NCI-H748 (cell line): ENCODE measurements around the gene PRR18.

ENCODE experiments used
- DNase-seq: peaks from one replicate; lab custom pipeline; 2025; ENCODE audit not compliant: unreplicated experiment; lab: John Stamatoyannopoulos, UW

Gene PRR18

DNA sequence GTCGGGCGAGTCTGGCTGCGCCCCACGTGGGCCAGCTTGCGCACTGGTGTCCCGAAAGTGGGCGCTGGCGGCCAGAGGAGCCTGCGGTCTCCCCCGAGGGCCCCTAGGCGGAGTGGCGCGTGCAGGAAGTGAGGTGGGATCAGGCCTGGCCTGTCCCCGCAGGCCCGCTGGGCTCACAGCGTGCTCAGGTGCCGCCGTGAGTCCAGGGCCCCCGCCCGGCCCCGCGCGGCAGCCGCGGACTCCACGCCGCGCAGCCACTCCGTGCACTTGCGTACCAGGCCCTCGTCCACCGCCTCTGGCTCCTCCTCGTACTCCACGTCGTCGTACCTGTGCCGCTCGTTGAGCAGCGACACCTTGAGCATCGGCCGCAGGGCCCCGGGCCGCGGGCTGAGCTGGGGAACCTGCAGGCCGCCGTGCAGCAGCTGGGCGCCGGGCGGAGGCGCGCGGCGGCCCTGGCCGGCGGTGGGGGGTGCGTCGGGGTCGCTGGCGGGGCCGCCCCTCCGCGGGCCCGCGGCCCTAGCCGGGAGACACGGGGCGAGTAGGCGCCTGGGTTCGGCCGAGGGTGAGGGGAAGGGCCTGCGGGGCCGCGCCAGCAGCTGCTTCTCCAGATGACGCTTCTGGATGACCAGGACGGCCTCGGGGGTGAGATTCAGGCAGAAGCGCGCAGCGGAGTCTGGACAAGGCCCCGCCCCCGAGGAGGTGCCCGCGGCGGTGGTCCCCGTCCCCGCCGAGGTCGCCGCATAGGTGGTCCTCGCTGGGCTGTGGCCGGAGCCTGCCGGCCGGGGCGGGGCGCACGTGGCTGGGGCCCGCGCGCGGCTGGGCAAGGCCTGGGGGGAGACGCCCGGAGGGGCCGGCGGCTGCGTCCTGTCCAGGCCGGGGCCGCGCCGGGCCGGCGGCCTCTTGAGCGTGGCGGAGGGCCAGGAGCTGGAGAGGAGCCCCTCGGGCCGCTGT is 835 bp downstream of the PRR18 start:
- peak; percentile 69 for DNase-seq

DNA sequence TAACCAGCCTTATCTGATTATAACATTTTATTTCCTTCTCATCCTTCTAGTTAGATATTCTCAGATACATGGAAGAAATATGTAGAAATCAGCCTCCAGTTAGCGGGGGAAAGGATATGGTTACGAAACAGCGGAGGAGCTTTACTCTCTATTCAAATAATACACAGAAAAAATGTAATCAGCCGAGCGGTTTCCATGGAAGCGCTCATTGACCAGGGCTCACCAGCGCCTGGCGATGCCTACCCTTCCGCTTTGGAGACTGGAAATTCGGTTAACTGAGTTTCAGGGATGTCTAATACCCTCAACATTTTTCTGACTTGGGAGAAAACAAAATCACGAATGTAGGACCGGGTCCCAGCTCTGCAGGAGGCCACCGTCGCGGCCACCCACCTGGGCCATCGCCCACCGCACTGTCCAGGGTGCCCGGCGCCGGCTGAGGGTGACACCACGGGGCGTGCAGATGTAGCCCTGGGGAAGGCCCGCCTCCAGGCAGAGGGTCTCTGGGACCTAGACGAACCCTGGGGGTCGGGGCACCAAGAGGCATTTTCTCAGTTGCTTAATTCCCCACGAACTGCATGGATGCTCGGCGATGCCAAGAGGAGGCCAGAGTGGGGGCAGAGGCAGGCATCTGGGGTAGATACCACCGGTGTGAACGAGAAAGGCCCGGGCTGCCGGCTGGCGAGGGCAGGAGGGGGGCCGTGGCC is 1.7 kb downstream of the PRR18 start:
- peak; percentile 68 for DNase-seq

DNA sequence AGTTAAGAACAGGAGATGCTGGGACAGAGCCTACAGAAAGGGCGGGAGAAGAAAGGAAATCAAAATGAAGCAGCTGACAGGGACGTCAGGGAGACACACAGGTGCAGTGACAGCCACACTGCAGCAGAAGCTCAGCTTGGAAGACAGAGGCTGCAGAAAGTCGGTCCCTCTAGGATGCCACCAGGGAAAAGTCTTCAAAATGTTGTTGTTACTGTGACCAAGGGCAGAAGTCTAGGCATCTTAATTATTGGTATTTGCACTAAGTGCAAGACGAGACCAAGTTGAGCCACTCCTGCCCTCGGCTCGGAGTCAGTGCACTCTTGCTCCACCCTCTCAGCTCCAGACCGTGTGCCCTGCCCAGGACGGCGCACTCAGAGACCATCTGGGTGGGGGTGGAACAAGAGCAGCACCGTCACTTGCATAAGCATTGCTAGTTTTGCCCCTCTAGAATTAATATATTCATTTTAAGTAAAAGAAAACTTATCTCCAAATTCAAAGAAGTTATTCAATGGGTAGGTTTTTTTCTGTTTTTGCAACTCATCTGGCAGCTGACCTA is 2.6 kb downstream of the PRR18 start:
- no peak for DNase-seq

DNA sequence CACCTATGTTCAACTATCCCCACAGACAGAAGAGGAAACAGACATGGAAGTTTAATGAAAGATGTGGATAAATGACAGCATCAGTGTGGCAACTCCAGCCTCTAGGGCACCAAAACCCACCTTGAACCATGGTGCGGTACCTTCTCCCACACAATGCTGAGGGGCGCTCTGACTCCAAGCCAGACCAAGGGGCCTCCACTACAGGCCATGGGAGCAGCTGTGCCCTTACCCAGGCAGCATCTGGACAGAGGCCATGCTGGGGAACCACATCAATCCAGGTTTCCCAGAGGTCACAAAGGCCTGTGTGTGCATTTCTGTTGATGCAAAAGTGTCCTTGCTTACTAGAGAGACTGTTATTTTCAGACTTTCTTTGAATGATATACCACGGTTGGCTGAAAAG is 4.1 kb downstream of the PRR18 start:
- DNase-seq: no peak

DNA sequence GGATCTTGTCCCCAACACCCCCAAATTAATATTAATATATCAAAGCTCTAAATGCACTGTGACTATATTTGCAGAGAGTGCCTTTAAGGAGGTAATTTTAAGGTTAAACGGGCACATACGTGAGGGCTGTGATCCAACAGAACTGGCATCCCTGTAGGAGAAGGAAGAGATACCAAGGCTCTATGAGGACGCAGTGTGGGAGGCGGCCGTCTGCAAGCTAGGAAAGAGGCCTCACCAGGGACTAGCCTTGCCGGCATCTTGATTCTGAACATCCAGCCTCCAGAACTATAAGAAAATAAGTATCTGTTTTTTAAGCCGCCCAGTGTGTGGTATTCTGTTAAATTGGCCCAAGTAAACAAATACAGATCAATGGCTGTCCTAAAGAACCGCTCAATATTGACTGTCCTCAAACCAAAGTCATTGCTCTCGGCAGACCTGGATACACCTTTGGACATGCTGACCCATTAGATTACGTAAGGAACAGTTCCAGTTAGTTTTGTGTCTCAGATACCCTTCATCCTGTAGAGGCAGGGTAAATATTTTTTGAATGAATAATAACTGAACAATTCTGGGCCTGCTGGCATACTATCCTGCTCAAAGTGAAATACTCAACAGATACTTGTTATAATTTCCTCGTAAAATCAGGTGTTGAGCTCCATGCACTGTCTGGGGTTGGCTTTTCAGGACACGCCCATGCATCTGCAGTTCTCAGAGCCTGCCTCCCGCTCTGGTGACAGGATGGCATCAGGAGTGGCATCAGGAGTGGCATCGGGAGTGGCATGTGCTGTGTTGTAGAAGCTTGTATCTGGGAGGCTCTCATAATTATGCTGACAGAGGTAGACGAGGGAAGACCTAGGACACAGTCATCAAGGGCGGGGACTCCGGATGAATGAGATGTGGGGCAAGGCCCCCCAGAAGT is 6.3 kb downstream of the PRR18 start:
- no peak for DNase-seq

DNA sequence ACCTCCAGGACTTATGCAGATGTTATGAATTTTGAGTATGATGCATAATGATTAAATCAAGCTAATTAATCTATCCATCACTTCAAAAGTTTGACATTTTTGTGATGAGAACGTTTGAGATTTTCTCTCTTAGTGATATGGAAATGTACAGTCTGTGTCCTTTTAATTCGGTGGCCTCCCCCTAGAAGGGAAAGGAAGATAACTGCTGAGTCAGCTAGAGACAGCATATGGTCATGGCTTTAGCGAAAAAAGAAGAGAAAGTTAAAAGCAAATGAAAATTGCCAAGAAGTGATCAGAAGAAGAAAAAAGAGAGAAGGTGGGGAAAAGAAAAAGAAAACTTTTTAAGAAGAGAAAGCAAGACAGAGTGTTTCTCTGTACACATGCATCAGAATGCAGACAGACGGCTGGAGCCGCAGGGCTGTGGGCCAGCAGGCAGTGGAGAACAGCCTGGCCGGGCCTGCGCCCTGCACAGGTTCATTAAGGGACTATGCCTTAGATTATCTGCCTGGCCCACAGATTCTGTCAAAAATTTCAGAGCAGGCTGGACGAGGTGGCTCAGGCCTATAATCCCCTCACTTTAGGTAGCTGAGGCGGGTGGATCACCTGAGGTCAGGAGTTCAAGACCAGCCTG is 7.7 kb downstream of the PRR18 start:
- no peak for DNase-seq

DNA sequence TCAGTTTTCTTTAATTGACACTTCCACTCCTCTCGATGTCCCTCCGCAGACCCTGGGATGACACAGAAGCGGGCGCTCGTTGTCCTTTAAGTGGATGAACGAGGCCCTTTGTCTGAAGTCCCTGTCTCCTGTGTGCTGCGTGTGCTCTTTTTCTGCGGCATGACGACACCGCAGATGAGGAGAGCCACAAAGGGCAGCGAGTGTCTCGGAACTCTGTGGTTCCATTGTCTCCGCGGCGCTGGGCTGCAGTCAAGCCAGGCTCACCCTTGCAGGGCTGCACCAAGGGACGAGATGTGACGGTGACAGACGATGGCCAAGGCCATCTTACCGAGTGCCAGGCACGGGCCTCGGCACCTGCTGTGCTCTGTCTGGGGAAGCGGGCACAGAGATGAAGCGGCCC is 10.6 kb downstream of the PRR18 start:
- no peak for DNase-seq

DNA sequence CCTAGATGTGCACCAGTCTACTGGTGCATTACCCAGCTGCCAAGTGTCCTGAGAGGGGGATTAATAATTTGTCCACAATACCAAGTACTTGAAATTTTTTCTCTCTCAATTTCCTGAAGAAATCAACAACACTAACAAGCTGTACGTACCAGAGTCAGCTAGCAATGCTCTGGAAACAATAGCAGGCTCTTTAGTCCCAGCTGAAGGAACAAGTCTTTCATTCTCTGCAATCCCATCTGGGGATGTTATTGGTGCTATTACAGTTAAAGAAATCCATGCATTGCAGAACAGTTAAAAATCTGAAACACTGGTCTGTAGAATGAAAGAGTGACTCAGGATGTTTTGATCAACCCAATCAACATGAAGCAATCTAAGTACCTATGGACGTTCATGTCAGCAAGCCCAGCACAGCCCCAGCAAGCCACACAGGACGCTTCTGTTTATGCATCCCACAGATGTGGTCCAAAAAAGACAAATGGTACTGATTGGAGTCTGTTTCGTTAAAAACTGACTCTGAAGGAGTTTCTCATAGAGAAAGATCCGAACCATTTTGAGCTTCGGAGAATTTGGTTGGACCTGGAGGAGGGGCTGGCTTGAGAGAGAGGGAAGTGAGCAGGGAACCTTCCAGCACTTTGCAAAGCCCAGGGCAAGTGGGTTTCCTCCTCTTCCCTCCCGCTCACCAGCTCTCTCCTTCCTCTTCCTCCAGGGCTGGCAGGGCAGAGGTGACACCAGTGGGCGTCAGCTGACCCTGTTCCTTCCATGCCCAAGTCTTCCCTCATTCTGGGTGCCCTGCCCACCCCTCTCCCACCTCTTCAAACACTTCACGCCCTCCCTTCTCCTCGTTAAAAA is 11.9 kb downstream of the PRR18 start:
- DNase-seq: no peak

DNA sequence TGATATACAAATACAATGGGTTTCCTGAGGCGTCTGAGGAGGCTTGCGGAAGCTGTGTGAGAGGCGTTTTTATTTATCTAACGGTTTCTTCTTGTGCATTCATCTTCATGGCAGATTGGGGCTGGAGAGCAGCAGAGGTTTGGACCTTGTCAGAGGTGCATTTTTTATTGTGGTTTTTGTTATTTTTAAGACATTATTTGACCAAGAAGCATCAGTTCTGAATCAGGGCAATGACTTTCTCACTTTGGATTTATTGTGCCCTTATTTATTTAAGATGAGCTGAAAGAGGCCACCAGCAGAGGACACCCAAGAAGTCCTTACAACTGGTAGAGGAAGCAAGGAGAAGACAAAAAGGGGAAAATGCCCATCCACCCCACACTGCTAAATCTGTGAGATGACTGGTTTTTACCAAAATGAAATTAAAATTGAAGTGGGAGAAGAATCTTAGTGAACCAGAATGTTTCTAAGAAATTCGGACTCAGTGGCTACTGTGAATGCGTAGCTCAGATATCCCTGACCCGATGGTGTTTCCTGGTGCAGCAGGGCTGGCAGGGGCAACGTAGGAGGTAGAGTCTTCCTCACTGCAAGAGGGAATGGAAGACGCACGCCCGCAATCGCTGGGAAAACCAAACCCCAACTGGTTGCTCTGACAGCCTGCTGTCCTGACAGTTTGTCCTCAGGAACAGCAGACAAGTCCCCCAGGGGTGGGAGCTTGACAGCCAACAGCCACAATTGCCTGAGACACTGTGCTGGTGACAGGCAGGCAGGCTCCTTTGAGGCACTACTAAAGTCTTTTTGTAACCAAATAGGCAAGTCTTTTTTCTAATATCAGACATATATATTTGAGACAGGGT is 14.2 kb downstream of the PRR18 start:
- DNase-seq: no peak

DNA sequence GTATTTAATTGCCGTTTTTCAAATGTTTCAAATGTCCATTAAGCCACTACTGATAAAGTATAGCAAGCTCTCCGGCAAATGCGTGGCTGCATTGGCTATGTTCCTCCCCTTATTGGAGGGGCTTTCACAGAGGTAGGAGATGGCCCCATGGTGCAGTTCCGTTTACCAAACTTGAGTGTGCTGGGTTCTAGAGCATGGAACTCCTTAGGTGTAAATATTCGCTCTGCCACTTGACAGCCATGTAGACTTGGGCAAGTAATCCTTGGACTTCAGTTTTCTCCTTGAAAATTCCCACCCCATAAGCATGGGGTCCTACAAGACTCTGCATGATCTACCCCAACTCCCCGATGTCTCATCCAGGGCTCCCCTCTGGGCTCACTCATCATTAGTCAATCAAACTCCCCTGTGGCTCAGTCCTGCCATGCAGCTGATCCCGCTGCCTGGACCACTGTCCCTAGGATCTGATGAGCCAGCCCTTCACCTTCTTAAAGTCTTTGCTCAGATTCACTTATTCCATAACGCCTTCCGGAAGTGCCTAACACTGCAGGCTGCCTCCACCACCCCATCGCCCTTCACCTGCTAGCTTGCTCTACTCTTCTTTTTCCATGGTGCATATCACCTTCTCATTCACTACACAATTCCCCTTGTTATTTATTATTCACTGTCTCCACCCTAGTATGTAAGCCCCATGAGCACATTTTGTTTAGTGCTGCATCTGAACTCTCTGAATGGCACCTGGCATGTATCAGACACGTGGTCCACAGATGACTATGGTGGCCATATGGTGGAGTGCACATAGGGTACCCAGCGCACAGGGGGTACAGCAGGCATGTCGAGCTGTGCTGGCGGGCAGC is 18.8 kb downstream of the PRR18 start:
- no peak for DNase-seq

DNA sequence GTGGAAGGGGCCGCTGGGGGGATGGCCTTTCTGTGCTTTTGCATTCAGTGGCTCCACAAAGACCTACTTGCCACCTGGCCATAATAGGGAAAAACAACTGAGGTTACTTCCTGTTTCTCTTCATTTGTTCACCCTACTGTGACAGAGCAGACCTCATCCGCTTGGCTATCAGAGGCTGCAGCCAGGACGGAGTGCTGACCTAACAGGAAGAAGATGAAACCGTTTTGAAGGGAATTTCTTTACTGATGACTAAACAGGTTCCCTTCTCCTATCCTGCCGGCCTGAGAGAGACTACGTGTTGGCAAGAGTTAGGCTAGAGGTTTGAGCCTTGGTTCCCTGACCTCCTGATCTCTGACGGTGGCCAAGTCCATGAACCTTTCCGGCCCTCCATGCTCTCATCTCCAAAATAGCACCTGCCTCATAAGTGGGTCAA is 21.3 kb downstream of the PRR18 start:
- peak; percentile 42 for DNase-seq

DNA sequence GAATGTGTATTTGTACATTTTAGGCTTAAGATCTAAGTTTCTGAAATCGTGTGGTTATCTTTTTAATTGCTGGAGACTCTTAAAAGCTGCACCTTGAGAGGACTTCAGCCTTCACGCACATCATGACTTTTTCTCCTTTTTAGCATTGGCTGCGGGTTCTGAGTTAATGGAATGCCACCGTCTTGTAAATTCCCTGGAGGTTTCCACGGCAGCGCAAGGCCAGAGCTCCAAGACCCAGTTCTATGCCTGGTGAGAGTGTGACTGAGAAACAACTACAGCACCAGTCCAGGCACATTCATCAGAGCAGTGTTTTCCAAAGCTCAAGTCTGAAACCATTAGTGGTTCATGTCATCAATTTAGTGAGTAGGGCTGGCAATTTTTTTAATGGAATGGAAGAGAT is 23.0 kb downstream of the PRR18 start:
- no peak for DNase-seq

DNA sequence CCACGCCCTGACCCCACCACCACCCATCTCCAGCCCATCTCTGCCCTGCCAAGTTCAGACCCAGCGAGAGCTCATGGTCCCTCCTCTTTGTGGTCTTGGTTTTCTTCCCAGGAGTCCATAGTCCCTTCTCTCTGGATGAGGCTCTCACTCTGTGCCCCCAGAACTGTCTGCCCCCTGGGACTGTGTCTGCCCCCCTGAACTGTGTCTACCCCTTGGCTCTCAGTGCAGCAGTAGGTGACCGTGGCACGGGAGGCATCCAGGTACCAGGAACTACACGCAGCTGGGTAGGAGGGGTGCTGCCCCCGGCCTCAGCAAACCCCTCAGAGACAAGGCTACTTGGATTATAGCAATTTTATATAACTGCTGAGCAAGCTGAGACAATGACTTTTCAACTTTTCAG is 23.6 kb downstream of the PRR18 start:
- no peak for DNase-seq

DNA sequence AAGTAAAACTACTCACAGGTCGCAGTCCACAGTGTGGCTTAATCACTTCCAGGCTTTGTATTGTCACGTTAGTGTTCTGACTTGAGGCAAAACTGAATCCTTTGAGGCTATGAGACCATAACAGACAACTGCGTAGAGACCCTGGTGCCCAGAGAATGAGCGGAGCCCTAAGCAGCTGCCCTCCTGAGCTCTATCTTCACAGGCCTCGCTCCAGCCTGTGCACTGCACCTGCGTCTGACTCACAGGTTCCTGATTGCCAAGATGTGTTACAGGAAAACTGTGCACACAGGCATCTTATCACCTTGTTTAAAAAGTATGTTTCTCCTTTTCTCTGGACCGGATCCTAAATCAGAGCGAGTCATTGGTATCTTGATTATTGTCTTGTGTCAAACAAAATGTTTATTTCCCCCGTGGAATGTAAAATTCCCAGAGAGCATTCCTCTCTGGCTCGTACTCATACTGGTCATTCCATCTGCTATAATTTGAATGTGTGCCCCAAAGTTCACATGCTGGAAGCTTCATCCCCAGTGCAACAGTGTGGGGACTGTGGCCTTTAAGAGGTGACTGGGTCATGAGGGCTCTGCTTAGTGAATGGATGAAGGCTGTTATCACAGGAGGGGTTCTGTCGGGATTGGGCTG is 25.7 kb downstream of the PRR18 start:
- DNase-seq: no peak

DNA sequence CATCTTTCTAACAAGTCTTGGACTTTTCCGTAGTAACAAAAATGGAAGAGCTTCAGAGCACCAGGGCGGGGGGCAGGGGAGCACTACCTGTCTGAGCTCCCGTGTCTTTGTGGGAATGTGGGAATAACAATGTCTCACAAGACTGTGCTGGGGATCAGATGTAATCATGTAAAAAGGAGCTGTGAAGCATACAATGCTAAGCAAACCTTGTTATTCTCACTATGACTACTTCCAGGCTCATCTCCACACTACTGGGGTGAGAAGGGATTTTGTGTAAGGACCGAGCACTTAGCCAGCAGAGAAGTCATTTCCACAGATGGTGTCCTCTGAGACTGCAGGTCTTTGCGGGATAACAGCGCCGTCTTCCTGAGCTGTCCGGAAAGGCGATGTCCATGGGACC is 27.1 kb downstream of the PRR18 start:
- no peak for DNase-seq

DNA sequence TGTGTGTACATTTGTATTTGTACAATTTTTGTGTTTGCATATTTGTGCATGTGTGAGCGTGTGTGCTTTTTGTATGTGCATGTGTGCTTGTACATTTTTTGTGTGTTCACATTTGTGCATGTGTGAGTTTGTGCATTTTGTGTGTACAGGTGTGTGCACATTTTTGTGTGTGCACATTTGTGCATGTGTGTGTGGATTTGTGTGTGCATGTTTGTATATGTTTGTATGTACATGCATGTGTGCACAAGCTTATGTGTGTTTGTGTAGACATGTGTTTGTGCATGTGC is 28.9 kb downstream of the PRR18 start:
- no peak for DNase-seq

DNA sequence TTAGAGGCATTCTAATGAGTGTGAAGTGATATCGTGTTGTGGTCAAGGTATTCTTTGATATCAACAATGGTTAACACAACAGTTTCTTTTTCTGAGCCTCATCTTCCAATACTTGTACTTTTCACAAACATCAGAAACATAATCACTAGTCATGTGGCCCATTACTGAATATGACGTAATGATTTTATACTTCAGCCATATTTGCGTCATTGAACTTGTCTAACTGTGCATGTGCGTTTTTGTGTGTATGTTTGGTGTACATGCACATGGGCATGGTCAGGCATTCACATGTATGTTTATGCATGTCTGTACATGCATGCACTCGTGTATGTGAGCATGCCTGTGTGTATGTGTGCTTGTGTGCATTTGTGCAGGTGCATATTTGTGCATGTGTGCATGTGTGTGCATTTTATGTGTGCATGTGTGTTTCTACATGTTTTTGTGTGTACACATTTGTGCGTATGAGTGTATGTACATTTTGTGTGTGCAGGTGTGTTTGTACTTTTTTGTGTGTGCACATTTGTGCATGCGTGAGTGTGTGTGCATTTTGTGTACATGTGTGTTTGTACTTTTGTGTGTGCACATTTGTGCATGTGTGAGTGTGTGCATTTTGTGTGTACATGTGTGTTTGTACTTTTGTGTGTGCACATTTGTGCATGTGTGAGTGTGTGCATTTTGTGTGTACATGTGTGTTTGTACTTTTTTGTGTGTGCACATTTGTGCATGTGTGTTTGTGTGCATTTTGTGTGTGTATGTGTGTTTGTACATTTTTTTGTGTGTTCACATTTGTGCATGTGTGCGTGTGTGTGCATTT is 29.4 kb downstream of the PRR18 start:
- DNase-seq: no peak
